Measurements from ENCODE around the gene PANX2.
"Not testable (repeated sequence)": the region's sequence is repeated elsewhere in the genome, so short reads cannot be mapped to it uniquely, and the experiment has no call there.

The PANX2 gene

GRCh38 chr22:50147258-50148165, 23.0 kb upstream of the PANX2 start:
- DNase-seq: not testable (repeated sequence)

- no peak for DNase-seq
Measured at GRCh38 chr22:50148166-50148500, 22.4 kb upstream of the PANX2 start.

GRCh38 chr22:50148991-50149721, 21.4 kb upstream of the PANX2 start:
- DNase-seq: peak in 6 of 14 donors; percentile 14 to 98 (median 41)

- peak in 1 of 14 donors; percentile 85 for DNase-seq
Measured at GRCh38 chr22:50150161-50151129, 20.1 kb upstream of the PANX2 start.

- DNase-seq: no peak
Measured at GRCh38 chr22:50151571-50152537, 18.7 kb upstream of the PANX2 start.

GRCh38 chr22:50153056-50153755, 17.3 kb upstream of the PANX2 start:
- DNase-seq: no peak

GRCh38 chr22:50153756-50154140, 16.8 kb upstream of the PANX2 start:
- no peak for DNase-seq

- DNase-seq: peak in 1 of 14 donors; percentile 91
Measured at GRCh38 chr22:50157709-50158375, 12.7 kb upstream of the PANX2 start.

- no peak for DNase-seq
Measured at GRCh38 chr22:50160947-50161346, 9.6 kb upstream of the PANX2 start.

- no peak for DNase-seq
Measured at GRCh38 chr22:50161508-50162390, 8.8 kb upstream of the PANX2 start.

GRCh38 chr22:50162391-50162956, 8.1 kb upstream of the PANX2 start:
- DNase-seq: no peak

GRCh38 chr22:50165436-50166123, 5.0 kb upstream of the PANX2 start:
- DNase-seq: no peak

GRCh38 chr22:50167689-50168489, 2.6 kb upstream of the PANX2 start:
- no peak for DNase-seq

GRCh38 chr22:50168490-50169180, 1.9 kb upstream of the PANX2 start:
- DNase-seq: not testable (repeated sequence)

- DNase-seq: no peak
Measured at GRCh38 chr22:50169181-50169759, 1.3 kb upstream of the PANX2 start.

GRCh38 chr22:50169774-50170341, 673 bp upstream of the PANX2 start:
- DNase-seq: no peak
